ENCODE results near the gene ATAD2B. TPM values are rescaled to one million over a fixed set of nuclear protein-coding genes. Genes with fewer than 3 reads are reported as not detected.

ATAD2B gene
- total RNA-seq, 1 experiment from 2014 or later = 16.7 TPM

- DNase-seq (ENCODE audit: extremely low read depth, low read depth) = no peak
These were observed 11.6 kb downstream of the ATAD2B start for GRCh38 chr2:23915327-23915726.

GRCh38 chr2:23912054-23912453 is 14.9 kb downstream of the ATAD2B start:
- DNase-seq (ENCODE audit: extremely low read depth, low read depth) = no peak

- no peak for DNase-seq (ENCODE audit: extremely low read depth, low read depth)
These were observed 21.8 kb downstream of the ATAD2B start for GRCh38 chr2:23905155-23905554.

GRCh38 chr2:23904692-23905091 is 22.2 kb downstream of the ATAD2B start:
- no peak for DNase-seq (ENCODE audit: extremely low read depth, low read depth)

DNA sequence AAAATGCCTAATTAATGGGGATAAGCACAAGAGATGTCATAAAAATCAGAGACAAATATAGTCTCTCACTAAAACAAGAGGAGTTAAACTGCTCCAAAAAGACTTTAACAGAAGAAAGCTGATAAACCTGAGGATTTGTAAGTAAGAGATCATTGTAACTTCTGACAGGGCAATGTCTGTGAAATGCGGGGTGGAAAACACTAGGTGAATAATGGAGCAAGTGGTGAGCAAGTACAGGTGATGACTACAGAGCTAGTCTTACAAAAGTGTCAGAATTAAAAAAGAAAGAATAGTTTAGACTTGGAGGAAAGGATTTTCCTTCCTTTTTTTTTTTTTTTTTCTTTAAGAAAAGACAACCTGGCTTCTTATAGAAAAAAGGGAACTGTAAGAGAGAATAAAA is 22.7 kb downstream of the ATAD2B start:
- no peak for DNase-seq (ENCODE audit: extremely low read depth, low read depth)

GRCh38 chr2:23903034-23903433 is 23.9 kb downstream of the ATAD2B start:
- no peak for DNase-seq (ENCODE audit: extremely low read depth, low read depth)

- peak; percentile 24 for DNase-seq (ENCODE audit: extremely low read depth, low read depth)
These were observed 24.7 kb downstream of the ATAD2B start for GRCh38 chr2:23901966-23902846.

- DNase-seq (ENCODE audit: extremely low read depth, low read depth) = peak; percentile 57
These were observed 26.2 kb downstream of the ATAD2B start for GRCh38 chr2:23900541-23901322.

GRCh38 chr2:23900133-23900532 is 26.8 kb downstream of the ATAD2B start:
- DNase-seq (ENCODE audit: extremely low read depth, low read depth) = no peak

GRCh38 chr2:23871206-23871605 is 55.7 kb downstream of the ATAD2B start:
- DNase-seq (ENCODE audit: extremely low read depth, low read depth) = no peak

DNA sequence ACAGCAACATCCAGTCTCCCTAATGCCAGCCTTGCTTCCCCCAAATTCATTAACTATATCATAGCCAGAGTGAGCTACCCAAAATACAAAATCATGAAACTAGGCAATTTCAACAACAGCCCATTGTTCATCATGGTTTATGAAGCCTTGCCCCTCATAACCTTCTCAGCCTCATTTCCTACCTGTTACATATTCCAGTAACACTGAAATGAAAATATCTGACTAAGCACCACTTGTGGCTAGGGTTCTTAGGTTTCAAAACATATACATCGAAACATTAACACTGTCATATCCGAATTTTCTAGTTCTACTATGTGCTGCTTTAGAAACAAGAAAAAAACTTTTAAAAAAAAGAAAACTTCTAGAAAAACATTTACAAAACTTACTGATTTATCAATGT is 59.5 kb downstream of the ATAD2B start:
- DNase-seq (ENCODE audit: extremely low read depth, low read depth) = no peak

DNA sequence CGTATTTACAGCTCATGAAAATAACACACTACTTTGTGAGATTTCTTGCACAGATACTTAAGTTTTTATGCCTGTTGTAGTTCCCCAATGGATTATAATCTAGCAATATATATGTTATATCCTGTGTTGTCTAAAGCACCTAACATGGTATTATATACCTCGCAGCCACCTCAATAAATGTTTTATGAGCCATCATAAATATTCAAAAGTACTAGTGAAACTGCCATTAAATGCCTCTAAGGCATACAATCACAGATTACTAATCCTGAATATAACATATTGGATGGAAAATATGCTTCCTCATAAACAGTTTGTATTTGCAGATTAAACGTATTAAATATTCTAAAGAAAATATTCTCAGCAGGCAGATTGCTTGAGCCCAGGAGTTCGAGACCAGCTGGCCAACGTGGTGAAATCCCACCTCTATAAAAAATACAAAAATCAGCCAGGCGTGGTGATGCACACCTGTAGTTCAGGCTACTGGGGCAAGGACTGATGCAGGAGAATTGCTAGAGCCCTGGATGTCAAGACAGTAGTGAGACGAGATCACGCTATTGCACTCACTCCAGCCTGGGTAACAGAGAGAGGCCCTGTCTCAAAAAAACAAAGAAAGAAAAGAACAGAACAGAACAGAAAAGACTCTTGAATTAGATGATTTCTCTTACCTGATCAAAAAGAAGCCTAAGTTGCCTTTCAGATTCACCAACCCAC is 64.1 kb downstream of the ATAD2B start:
- no peak for DNase-seq (ENCODE audit: extremely low read depth, low read depth)

DNA sequence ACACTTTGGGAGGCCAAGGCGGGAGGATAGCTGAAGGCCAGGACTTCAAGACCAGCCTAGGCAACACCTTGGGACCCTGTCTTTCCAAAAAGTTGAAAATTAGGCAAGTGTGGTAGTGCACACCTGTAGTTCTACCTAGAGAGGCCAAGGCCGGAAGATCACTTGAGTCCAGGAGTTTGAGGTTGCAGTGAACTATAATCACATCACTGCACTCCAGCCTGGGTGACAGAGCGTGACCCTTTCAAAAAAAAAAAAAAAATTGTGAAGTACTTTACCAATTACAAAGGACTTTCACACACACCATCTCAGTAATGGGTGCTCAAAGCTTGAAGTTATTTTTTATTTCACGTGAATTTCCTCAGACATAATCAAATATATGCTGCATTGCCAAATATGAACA is 65.0 kb downstream of the ATAD2B start:
- DNase-seq (ENCODE audit: extremely low read depth, low read depth) = no peak

GRCh38 chr2:23859983-23860382 is 66.9 kb downstream of the ATAD2B start:
- DNase-seq (ENCODE audit: extremely low read depth, low read depth) = no peak

DNA sequence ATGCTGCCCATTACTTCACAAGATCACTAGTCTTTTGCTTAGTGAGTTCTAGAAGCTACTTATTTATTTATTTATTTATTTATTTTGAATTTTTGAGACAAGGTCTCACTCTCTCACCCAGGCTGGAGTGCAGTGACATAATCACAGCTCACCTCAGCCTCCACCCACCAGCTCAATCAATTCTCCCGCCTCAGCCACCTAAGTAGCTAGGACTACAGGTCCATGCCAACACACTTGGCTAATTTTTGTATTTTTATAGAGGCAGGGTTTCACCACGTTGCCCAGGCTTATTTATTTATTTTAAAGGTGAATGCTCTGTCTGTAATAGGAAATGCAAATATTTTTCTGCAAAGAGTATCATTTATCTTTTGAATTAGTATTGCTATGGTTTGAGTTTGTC is 67.7 kb downstream of the ATAD2B start:
- no peak for DNase-seq (ENCODE audit: extremely low read depth, low read depth)

DNA sequence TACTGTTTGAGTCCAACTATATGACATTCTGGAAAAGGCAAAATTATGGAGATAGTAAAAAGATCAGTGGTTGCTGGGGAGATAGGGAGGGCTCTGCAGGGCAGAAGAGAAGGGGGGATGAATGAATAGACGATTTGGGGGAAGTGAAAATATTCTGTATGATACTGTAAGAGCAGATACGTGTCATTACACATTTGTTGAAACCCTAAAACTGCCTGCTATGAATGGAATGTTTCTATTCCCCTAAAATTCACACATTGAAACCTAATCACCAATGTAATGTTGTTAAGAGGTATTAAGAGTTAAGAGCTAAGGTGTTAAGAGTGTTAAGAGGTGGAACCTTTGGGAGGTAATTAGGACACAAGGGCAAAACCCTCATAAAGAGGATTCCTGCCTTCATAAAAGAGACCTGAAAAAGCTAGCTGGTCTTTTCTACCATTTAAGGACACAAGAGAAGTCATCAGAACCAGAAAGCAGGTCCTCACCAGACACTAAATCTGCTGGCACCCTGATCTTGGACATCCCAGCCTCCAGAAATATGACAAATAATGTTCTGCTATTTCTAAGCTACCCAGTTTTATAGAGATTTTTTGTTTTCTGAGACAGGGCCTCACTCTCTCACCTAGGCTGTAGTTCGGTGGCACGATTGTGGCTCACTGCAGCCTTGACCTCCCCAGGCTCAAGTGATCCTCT is 76.2 kb downstream of the ATAD2B start:
- DNase-seq (ENCODE audit: extremely low read depth, low read depth) = no peak

DNA sequence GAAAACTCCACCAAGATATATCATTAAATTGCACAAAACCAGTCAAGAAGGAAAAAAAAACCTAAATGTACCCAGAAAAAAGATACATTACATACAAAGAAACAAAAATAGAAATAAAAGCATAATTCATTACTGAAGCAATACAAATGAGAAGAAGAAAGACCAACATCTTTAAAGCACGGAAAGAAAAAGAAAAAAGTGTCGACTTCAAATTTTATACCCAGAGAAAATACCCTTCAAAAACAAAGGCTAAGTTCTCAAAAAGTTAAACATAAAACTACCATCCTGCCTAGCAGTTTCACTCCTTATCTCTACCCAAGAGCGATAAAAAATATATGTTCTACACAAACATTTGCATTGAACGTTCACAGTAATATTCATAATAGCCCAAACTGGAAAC is 82.0 kb downstream of the ATAD2B start:
- no peak for DNase-seq (ENCODE audit: extremely low read depth, low read depth)

DNA sequence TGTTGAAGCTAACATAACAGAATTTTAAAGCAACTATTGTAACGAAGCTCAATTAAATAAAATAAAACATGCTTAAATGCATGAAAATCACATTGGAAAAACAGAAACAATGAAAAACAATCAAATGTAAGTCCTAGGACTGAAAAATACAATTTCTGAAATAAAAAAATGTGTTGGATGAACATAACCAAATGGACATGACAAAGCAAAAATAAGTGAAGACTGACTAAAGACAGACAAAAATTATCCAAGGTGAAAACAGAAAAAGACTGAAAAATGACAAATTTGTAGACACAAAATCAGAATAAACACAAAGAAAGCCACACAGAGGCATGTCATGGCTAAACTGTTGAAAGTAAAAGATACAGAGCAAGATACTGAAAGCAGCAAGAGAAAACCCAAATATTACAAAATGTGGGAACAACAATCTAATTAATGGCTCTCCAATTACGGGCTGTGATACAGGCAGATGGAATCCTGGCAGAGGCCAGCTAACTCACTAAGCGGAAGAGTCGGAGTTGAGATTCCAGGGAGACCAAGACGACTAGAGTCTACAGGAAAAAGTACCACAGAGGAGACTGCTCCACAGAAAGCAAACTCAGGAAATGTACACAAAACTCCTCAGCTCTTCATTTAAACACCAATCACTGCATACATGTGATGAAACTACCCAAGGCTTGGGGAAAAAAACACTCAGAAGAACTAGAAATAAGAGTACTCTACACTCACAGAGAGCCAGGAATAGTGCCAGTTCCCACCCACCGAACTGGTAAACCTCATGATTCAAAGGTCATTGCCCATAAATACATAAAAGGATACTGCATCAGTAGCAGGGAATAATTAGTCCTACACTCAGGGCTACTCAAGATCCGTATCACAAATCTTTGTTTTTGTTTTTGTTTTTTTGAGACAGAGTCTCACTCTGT is 83.6 kb downstream of the ATAD2B start:
- DNase-seq (ENCODE audit: extremely low read depth, low read depth) = no peak

DNA sequence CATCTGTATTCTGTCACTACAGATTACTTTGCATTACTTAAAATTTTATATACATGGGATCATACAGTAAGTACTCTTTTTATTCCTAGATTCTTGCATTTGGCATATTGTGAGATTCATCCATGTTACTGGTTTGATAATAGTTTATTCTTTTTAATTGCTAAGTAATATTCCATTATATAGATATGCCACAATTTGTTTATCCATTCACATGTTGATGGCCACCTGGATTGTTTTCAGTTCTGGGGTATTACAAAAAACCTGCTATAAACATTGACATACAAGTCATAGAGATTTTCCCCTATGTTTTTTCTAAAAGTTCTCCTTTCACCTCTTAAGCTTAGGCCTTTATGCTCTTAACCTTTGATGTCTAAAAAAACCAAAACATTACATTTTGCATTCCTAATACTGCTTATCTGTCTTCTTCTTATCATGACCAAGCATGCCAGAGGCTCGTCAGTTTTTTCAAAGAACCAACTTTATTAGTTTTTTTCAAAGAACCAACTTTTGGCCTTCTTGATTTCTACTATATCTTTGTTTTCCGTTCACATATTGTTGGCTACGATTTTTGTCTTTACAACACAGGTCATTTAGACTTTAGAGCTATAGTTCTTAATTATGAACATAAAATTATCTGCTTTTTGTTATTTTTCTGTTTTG is 86.9 kb downstream of the ATAD2B start:
- no peak for DNase-seq (ENCODE audit: extremely low read depth, low read depth)

All from NCI-H460 (cell line).